Cortex of kidney (tissue), 1 donor: ENCODE results near the gene USB1.

Experiments used
- DNase-seq: peaks from one replicate; lab custom pipeline; 2025; lab: John Stamatoyannopoulos, UW

USB1 gene

DNA sequence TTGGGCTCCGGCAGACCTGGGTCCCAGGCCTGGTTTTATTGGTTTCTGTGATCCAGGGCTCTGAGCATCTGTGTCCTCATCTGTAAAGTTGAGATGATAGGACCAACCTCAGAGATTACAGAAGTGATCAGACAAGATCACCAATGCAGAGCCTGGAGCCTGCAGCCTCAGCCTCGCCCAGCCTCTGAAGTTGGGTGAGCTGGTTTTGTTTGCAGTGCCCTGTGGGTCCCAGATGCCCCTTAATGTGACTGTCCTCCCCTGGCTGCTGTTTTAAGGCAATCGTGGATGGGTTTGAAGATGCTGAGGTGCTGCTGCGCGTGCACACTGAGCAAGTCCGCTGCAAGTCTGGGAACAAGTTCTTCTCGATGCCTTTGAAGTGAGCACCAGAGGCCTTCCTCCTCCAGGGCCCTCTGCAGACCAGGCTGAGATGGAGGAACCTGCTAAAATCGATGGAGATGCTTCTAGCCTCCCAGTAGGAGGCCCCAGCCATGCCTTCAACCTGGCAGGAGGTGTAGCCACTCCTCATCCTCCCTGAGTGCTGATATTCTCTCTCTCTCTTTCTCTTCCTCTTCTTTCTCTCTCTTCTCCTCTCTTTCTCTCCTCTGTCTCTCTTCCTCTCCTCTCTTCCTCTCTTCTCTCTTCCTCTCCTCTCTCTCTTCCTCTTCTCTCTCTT lies 18.8 kb downstream of the USB1 start:
- DNase-seq = no peak

- DNase-seq = no peak
Observed at GRCh38 chr16:58020628-58021521, 19.7 kb downstream of the USB1 start.

DNA sequence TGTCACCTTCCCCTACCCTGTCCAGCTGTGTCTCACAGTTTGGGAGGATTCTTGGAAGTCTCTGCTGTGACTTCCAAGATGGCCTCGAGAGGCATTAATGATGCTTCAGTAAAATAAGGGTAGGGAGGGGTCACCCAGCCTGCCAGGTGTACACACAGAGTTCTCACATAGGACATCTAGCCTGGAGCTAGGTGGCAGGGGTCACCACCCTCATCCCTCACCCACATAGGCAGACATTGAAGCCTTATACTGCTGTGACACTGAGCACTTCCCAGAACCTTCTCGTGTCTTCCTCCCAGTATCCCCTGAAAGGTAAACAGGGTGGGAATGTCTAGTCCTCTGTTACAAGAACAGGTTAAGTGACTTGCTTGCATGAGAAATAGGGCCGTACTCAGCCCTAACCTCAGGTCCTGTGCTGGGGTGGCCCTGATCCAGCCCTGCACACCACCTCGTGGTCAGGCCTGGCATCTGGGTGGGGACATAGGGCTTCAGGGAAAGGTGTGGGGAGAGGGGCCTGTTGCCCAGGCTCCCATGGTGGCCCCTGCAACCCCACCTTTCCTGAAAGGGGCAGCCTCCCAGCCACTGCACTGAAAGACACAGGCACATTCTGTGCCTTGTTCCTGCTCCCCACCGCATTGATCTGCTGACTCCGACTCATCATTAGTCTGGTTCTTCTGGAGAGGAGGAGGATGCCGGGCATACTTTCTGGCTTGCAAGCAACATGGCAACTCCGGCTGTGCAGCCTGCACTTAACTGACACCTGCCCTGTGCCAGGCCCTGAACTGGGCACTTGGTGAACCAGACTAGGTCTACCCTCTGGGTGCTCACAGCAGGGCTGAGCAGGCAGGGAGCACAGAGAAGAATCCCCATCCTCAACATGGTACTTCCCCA lies 20.7 kb downstream of the USB1 start:
- no peak for DNase-seq

DNA sequence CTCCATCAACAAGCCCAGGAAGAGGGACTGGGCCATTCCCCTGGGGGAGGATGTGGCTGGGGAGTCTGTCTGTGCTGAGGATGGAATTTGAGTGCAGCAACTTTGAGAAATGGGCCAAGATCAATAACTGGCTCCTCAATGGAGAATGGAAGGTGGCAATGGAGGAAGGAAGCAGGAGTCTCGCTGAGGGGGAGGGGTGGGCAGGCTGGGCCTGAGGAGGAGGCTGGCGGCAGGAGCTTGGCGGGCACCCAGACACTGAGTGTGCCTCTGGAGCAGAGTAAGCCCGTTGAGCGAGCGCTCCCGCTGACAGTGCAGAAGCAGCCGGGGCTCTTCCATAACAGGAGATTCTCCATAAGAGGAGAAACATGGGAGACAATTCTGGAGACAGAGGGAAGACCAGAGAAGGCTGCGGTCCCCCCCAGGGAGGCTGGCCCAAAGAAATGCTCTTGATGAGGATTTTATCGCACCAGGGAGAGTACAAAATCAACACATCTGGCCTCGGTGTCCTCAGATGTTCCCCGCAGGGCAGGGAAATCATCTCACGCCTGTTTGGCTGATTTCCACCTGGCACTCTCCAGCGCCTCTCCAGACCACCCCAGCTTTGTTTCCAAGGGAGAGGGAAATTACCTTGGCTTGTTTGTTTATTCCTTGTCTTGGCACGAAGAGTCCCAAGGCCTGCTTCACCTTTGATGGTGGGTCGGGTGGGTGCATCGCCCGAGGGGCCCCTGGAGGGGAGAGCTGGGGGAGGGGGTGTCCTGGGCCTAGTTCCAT lies 21.6 kb downstream of the USB1 start:
- no peak for DNase-seq

DNA sequence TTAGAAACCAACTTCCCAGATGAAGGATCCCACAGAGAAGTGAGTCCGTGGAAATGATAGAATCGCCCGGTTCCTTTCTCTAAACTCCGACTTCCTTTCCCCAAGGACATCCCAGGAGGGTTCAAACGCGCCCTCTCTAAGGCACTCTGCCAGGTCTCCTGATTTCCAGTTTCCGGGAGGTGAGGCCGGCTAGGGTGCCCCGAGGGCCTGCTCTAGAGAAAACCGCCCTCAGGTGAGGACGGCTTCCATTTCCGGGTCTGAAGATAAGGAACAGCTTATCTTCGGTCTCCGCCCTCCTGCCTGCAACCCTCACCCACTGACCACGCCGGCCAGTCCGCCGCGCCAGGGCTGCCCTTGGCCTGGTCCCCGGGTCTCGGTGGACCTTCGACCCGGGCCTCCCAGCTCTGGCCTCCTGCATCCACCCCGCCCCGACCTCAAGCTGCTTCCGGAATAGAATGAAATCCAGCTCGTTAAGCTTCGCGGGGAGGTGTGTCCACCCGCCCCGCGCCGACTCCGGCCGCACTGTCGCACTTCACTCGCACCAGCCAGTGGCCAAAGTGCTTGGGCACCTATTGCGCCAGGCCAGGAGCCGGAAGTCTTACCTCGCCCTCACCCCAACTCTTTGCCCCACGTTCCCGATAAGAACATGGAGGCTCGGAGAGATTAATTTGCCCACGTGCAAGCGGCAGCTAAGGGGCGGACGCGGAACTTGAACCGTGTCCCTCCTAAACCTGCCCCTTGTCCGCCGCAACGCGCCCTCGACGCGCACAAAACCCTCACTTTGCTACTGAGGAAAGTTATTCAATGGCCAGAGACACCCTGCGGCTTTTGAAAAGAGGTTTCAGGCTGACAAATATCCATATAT lies 23.5 kb downstream of the USB1 start:
- no peak for DNase-seq

GRCh38 chr16:58025351-58026138 lies 24.3 kb downstream of the USB1 start, which contains the start of gene MMP15:
MMP15 (plus strand) TSS chr16:58025754; CDS start chr16:58026351, 597 bp downstream.
- DNase-seq = peak; percentile 27

- no peak for DNase-seq
Observed at GRCh38 chr16:58026139-58026704, 25.0 kb downstream of the USB1 start.

- no peak for DNase-seq
Observed at GRCh38 chr16:58026705-58027160, 25.5 kb downstream of the USB1 start.

DNA sequence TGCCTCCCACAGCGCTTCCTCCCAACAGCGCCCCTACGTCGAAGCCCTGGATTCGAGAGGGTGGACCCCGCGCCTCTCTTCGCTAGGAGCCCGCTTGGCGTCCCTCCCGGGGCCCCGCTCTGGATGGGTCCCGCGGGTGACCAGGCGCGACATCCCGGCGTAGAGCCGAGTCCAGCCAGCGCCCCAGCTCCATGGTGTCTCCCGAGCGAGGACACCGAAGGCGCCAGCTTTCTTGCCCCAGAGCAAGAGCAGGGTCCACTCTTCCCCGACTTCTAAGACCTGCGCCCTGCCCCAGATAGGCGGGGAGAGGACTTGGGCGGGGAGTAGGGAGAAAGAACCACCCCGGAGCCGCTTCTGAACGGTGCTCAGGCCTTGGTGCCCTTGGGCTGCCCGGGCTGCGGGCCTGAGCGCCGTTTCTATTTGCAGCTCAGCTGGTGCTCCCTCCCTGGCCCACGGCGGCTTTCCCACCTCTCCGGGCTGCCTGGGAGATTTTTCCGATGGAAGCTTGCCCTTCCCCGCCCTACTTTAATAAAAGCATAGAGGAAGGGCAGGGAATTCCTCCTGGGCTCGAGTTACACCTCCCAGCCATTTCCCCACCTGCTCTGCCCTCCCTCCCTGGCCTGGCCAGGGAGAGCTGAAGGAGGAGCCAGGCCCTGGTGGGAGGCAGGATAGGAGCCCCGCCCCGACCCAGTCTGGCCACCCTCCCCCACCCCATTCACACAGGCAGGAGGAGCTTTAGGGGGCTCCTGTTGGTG lies 26.1 kb downstream of the USB1 start:
- DNase-seq = no peak

- DNase-seq = no peak
Observed at GRCh38 chr16:58027916-58028455, 26.8 kb downstream of the USB1 start.

GRCh38 chr16:58028541-58029070 lies 27.4 kb downstream of the USB1 start:
- DNase-seq = peak; percentile 15

GRCh38 chr16:58029410-58029809 lies 28.2 kb downstream of the USB1 start:
- DNase-seq = no peak

GRCh38 chr16:58030136-58030840 lies 29.1 kb downstream of the USB1 start:
- no peak for DNase-seq

DNA sequence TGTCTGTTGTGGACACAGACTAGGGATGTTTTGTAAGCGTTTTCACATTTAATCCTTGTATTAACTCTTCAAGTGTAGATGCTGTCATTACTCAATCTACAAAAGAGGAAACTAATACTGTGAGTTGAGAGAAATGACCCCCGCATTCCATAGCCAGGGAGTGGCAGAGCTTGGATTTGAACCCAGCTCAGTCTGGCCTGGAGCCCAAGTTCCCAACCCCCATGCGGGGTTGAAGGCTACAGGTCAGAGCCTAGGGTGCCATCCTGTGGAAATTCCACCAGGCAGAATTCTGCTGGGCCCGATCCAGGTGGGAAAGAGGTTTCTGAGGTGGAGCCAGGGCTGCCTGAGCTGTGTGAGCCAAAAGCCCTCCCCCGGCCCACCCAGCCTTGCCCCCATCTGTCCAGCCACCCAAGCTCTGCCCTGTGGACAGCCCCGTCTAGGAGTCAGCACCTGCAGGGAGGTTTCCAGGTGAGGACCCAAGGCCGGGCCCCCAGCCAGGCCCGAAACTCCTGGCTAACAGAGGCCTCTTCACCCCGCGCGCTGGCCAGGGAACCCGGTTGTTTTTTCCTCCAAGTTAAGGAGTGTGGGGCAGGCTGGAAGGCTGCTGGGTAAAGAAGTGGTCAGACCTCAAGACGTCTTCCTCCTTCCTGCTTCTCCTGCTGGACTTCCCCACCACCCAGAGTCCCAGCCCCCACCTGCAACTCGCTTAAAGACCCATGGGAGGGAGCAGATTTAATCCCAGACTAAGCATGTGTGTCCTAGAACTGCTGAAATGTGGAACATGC lies 30.0 kb downstream of the USB1 start:
- no peak for DNase-seq

DNA sequence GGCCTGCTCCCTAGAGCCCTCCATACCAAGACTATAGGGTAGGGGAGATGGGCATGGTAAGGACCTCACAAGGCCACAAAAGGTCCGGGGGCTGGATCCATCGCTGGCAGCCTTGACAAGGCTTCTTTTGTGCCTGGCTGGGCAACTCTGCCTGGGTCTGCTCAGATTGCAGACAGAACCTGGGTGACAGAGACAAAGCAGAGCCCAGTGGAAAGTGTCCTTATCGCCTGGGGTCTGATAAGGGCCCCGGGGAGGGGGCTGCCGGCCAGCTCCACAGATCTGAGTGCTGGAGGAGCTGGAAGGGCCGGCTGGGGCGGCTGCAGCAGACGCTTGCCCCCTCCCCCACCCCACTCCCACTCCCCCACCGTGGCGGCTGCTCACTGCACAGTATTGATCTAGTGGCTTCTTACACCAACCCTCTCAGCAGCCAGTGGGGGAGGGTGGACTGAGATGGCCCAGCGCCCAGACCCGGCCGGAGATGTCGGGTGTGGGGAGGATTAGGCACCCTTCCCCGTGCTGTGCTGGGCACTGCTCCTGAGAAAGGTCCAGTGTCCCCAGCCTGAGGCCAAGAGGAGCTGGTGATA lies 31.6 kb downstream of the USB1 start:
- DNase-seq = no peak

DNA sequence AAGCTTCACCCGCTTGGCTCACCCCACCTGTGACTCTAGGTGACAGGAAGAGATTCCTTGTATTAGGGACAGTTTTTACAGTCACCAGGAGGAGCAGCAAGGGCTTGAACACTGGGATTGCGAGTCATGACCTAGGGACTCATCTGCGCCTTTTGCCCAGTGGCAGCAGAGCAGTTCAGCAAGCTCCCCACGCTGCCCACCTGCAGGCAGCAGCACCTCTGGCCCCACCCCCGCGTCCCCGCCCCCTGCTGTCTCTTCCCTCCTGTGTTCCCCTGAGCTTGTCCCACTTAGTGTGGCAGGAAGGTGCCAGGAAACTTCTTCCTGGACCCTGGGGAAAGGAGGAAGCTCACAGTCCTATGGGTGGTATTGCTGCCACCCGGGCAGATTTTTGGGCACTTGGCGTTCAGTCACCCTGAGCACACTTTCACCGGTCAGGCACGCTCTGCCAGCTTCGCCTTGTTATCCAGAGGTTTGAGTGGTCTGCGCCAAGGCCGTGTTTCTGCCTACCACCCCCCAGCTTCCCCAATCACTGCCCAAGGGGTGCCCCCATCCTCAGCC lies 33.0 kb downstream of the USB1 start:
- no peak for DNase-seq
